Activated naive CD4-positive, alpha-beta T cell treated with anti-CD3 and anti-CD28 coated beads, Interleukin-2, amount 10 ng/mL, durations not matched to agents 7 days and 5 days (primary cell): ENCODE data around the gene NMRK2.

Experiments
- CTCF ChIA-PET: fragments of 350-600 bp; sonication (Branson Sonifier 250); formaldehyde crosslinking; loops from one replicate; lab custom pipeline; 2021; ENCODE audit warnings: antibody characterized with exemption; lab: Charles Lee
- DNase-seq: peaks from one replicate; pipeline ENCODE4 v3.0.0-alpha.2; 2020
- H3K27ac Mint-ChIP-seq: one replicate; pipeline ENCODE4 v1.8.0; 2021; ENCODE audit warnings: mild to moderate bottlenecking, moderate library complexity, mixed read lengths
- H3K27me3 Mint-ChIP-seq: one replicate; pipeline ENCODE4 v1.8.0; 2021; ENCODE audit warnings: mild to moderate bottlenecking, mixed read lengths
- H3K36me3 Mint-ChIP-seq: one replicate; pipeline ENCODE4 v1.8.0; 2021; ENCODE audit warnings: mixed read lengths
- H3K4me1 Mint-ChIP-seq: one replicate; pipeline ENCODE4 v1.8.0; 2021; ENCODE audit warnings: mixed read lengths
- H3K4me3 Mint-ChIP-seq: one replicate; pipeline ENCODE4 v1.8.0; 2021; ENCODE audit warnings: mild to moderate bottlenecking, moderate library complexity, mixed read lengths
- H3K9me3 Mint-ChIP-seq: one replicate; pipeline ENCODE4 v1.8.0; 2021; ENCODE audit warnings: mixed read lengths

The NMRK2 gene

DNA sequence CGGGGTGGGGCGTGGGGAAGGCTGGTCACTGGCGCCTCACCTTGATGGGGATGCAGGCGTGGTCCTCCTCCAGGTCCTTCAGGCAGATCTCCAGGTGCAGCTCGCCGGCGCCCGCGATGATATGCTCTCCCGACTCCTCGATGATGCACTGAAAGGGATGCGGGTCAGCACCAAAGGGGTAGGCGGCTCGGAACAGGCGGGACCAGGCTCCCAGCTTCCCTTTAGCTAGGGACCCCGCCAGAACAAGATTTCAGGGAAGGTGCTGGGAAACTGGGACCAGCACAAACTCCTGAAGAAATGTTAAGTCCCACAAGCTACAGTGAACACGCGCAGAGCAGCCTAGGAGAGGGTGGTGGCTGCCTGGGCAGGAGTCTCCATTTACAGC lies 46.4 kb downstream of the NMRK2 start:
- H3K4me1 Mint-ChIP-seq = peaks cover 31% of the 10 kb centered on the region
- H3K27ac Mint-ChIP-seq = no peak overlapping the region
- no peaks in the 10 kb centered on the region for H3K27me3 Mint-ChIP-seq
- CTCF ChIA-PET = no interaction called here
- no peaks in the 10 kb centered on the region for H3K9me3 Mint-ChIP-seq
- no peak for DNase-seq
- H3K36me3 Mint-ChIP-seq = peaks cover 59% of the 10 kb centered on the region
- H3K4me3 Mint-ChIP-seq = no peak overlapping the region

DNA sequence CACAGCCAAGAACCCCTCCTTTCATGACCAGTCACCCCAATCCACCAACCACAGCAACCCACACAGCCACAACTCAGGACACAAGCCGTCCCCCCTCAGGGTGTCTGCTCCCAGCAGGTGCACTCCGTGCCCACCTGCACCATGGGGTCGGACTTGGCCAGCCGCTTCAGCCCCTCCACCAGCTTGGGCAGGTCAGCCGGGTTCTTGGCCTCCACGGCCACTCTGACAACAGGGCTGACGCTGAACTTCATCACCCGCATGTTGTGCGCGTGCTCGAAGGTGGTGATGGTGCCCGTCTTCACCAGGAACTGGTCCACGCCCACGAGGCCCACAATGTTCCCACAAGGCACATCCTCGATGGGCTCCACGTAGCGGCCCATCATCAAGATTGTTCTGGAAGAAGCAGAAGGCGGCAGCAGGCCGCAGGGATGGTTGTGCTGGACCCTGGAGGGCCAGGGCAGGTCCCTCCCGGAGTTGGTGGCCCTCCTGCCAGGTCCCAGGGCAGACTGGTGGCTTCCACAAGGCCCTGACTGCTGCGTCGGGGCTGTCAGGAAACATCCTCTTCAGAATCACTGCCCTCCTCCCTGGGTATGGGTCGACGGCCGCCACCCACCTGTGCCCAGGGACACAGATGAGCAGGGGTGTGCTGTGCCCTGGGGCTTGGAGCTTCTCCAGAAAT lies 46.9 kb downstream of the NMRK2 start:
- peaks cover 64% of the 10 kb centered on the region for H3K36me3 Mint-ChIP-seq
- no peak overlapping the region for H3K27ac Mint-ChIP-seq
- H3K9me3 Mint-ChIP-seq = no peaks in the 10 kb centered on the region
- H3K4me1 Mint-ChIP-seq = peaks cover 36% of the 10 kb centered on the region
- no peaks in the 10 kb centered on the region for H3K27me3 Mint-ChIP-seq
- CTCF ChIA-PET = no interaction called here
- H3K4me3 Mint-ChIP-seq = no peak overlapping the region
- no peak for DNase-seq

DNA sequence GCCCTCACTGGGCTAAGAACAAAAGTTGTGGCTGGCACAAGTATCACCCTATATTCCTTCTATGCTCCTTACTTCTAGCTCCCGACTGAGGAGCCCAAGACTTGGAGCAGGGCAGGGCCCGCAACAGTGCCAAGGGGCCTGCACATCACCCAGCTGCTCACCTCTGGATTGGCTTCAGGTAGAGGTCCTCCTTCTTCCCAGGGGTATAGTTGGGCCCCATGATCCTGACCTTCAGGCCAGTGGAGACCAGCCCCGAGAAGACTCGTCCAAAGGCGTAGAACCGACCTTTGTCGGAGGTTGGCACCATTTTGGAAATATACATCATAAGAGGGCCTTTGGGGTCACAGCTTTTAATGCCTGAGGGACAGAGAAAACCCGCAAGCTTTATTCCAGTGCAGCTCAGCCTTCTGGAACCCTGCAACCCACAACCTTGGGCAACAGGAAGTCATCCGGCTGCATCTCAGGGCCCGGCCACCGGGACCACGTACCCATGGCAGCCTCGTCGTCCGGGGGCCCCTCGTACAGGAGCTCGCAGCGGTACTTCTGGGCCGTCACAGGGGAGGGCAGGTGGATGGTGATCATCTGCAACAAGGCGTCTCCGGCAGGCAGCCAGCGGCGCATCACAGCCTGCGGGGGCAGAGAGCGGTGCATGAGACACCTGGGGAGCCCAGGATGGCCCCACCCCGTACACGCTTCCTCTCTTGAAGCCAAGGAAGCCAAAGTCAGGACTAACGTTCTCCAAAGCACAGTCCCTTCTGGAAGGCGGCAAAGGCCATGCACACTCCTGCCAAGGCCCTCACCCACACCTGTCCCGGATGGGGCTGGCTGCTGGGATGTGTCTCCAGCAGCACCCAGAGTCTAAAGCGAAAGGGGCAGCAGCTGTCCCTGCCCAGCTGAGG lies 47.7 kb downstream of the NMRK2 start:
- no peak for DNase-seq
- H3K36me3 Mint-ChIP-seq = peaks cover 66% of the 10 kb centered on the region
- no peaks in the 10 kb centered on the region for H3K27me3 Mint-ChIP-seq
- CTCF ChIA-PET = no interaction called here
- no peaks in the 10 kb centered on the region for H3K9me3 Mint-ChIP-seq
- H3K4me1 Mint-ChIP-seq = peaks cover 42% of the 10 kb centered on the region
- H3K27ac Mint-ChIP-seq = no peak overlapping the region
- H3K4me3 Mint-ChIP-seq = no peak overlapping the region

DNA sequence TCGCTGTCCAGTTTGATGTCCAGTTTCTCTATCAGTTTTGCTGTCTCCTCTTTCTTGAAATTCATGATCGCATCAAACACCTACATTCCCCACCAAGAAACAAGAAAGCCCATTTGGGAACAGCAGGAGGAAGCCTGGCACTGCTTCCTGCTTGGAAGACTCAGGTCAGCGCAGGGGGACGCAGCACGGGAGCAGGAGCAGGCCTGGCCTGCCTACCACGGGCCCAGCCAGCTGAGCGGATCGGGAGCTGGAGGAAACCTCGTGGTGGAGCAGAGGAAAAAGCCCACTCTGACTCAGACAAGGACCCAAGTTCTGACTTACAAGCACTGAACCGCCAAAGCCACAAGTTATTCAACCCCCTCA lies 48.5 kb downstream of the NMRK2 start:
- H3K27me3 Mint-ChIP-seq = no peaks in the 10 kb centered on the region
- peaks cover 49% of the 10 kb centered on the region for H3K4me1 Mint-ChIP-seq
- no peak for DNase-seq
- no peaks in the 10 kb centered on the region for H3K9me3 Mint-ChIP-seq
- peak overlapping the region; percentile 23 for H3K4me3 Mint-ChIP-seq
- CTCF ChIA-PET = no interaction called here
- H3K36me3 Mint-ChIP-seq = peaks cover 59% of the 10 kb centered on the region
- no peak overlapping the region for H3K27ac Mint-ChIP-seq

DNA sequence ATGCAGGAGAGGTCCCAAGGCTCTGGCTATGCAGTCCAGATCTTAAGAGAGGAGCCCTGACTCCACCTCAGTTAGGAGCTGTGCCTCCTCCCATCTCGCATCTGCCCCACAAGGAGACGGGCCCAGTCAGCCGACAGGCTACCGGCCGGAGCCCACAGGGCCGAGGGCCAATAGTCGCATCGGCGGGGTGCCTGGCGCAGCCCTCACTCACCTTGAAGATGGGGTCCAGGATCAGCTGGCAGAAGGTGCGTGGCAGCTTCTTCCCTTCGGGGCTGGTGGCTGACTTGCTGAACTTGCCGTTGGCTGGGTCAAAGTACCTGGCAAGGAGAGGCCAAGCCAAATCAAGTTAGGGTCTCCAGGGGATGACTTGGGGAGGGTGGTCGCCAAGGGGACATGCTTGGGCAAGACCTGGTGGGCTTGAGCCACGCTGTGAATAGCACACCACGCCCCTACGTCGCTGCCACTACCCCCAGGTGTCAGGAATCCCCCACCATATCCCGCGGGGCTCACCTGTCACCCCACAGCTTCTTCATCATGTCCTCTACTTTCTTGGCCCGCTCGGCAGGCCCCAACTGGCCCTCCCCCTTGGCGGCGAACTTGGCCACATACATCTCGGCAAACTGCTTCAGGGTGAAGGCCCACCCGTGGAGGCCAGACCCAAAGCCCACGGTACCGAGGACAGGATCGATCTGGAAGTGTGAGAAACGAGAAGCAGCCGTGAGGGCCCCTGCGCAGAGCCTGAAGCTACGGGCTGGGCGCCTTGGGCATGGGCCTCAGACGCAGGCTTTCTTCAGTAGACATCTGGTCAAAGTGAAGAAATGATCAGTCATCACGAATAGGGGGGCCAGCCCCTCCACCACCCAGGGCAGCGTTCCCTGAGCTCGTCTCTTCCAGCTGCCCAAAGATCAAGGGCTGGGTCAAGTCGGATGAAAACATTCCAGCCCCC lies 49.1 kb downstream of the NMRK2 start:
- peaks cover 56% of the 10 kb centered on the region for H3K36me3 Mint-ChIP-seq
- H3K27me3 Mint-ChIP-seq = no peaks in the 10 kb centered on the region
- no peak for DNase-seq
- peaks cover 55% of the 10 kb centered on the region for H3K4me1 Mint-ChIP-seq
- no peak overlapping the region for H3K27ac Mint-ChIP-seq
- CTCF ChIA-PET = interaction anchor here (0.9 kb wide), 1 partner anchor 205 kb away, joined by 3 read pairs; no protein-coding TSS in a partner anchor
- no peaks in the 10 kb centered on the region for H3K9me3 Mint-ChIP-seq
- peak overlapping the region; percentile 41 for H3K4me3 Mint-ChIP-seq

DNA sequence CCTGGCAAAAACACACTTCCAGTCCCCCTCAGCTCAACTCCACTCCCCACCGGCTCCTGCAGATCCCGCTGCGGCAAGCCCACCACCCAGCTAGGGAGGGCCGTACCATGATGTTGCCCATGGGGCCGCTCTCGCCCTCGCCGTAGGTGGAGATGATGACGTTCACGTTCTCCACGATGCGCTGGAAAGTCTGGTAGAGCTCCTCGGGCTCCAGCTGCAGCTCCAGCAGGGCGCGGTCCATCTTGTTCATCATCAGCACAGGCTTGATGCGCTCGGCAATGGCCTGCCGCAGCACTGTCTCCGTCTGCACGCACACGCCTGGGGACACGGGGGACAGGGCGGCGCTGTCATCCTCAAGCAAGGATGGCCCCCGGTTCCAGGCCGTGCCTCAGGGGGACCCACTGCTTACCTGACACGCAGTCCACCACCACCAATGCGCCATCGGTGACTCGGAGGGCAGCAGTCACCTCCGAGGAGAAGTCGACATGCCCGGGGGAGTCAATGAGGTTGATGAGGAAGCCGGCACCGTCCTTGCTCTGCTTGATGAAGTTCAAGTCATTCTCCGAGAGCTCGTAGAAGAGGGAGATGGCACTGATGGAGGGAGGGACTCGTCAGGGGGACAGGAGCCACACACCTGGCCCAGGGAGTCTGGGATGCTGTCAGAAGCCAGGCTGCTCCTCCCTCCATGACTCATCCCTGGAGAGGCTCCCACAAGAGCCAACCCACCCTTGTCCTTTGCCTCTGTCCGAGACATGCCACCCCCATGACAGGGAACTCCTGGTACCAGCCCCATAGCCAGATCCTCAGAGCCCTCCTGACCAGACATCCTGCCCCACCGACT lies 50.1 kb downstream of the NMRK2 start:
- H3K27me3 Mint-ChIP-seq = no peaks in the 10 kb centered on the region
- peaks cover 63% of the 10 kb centered on the region for H3K4me1 Mint-ChIP-seq
- peaks cover 51% of the 10 kb centered on the region for H3K36me3 Mint-ChIP-seq
- CTCF ChIA-PET = interaction anchor here (0.7 to 0.9 kb wide), 2 partner anchors 11 to 204 kb away, joined by 3 read pairs; no protein-coding TSS in a partner anchor
- no peaks in the 10 kb centered on the region for H3K9me3 Mint-ChIP-seq
- H3K4me3 Mint-ChIP-seq = peak overlapping the region; percentile 97
- peak; percentile 21 for DNase-seq
- H3K27ac Mint-ChIP-seq = peak overlapping the region; percentile 64

DNA sequence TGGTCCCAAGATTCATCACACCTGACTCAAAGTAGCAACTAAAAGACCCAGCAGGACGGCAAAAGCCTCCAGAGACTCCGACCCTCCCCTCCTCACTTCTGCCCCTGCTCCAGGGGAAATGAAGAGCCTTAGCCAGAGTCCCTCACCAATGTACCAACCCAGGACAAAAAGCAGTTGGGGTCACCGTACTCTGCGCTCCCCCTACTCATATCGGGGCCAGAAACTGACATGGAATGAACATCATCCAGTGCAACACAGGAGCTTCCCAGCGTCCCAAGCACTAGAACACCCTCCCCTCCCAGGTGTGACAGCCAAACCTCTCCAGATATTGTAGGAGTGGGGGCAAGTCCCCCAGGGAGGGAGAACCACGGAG lies 50.7 kb downstream of the NMRK2 start:
- DNase-seq = no peak
- Mint-ChIP-seq H3K27ac (peak overlapping the region; percentile 64), H3K36me3 (peaks cover 48% of the 10 kb centered on the region), H3K27me3 (no peaks in the 10 kb centered on the region), H3K9me3 (no peaks in the 10 kb centered on the region), H3K4me3 (peak overlapping the region; percentile 97), H3K4me1 (peaks cover 65% of the 10 kb centered on the region)
- CTCF ChIA-PET = interaction anchor here (0.7 kb wide), 1 partner anchor 11 kb away, joined by 3 read pairs; no protein-coding TSS in a partner anchor

DNA sequence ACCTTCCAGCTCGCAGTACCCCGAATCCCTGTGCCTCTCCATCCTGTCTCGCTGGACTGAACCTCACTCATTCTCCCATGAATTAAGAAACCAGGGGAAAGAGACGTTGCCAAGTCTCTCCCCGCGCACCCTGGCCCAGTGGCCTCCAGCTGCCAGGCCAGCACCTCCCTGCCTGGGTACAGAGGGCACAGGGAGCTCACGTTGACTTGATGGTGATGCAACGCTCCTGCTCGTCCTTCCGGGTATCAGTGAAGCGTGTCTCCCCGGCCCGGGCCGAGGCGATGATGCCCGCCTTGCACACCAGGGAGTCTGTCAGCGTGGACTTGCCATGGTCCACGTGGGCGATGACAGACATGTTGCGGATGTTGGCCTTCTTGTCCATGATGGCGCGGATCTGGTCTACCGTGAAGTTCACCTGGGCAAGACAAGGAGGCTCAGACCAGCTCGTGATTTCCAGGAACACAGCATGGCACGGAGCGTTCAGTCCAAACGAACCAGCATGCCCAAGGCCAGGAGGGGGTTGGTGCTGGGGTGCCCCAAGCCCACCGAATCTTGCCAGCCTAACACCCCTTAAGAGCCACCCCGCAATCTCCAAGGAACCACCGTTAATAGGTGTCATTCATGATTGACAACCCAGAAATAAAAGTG lies 51.2 kb downstream of the NMRK2 start:
- Mint-ChIP-seq H3K9me3 (no peaks in the 10 kb centered on the region), H3K27ac (peak overlapping the region; percentile 90), H3K4me1 (peaks cover 65% of the 10 kb centered on the region), H3K27me3 (no peaks in the 10 kb centered on the region), H3K4me3 (peak overlapping the region; percentile 97), H3K36me3 (peaks cover 45% of the 10 kb centered on the region)
- peak; percentile 22 for DNase-seq
- CTCF ChIA-PET = interaction anchor here (0.7 to 0.9 kb wide), 2 partner anchors 12 to 13 kb away, joined by 3 read pairs; partner anchors contain the start of gene DAPK3

DNA sequence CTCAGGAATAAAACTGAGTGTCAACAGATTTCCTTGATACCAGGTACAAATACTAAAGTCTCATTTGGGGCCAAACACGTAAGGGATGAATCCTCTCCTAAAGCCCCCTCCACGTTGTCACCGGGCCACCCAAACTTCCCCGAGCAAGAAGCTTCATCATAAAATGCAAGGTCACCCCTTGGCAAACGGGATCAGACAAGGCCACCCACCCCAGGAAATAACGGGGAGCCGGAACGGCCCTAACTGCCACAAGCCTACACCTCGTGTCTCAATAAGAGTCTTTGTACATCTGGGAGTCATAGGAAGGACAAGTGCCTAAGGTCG lies 51.7 kb downstream of the NMRK2 start:
- H3K4me1 Mint-ChIP-seq = peaks cover 62% of the 10 kb centered on the region
- CTCF ChIA-PET = interaction anchor here (0.9 to 1.4 kb wide), 2 partner anchors 13 to 222 kb away, joined by 3 read pairs; partner anchors contain the start of genes DAPK3 and MRPL54

DNA sequence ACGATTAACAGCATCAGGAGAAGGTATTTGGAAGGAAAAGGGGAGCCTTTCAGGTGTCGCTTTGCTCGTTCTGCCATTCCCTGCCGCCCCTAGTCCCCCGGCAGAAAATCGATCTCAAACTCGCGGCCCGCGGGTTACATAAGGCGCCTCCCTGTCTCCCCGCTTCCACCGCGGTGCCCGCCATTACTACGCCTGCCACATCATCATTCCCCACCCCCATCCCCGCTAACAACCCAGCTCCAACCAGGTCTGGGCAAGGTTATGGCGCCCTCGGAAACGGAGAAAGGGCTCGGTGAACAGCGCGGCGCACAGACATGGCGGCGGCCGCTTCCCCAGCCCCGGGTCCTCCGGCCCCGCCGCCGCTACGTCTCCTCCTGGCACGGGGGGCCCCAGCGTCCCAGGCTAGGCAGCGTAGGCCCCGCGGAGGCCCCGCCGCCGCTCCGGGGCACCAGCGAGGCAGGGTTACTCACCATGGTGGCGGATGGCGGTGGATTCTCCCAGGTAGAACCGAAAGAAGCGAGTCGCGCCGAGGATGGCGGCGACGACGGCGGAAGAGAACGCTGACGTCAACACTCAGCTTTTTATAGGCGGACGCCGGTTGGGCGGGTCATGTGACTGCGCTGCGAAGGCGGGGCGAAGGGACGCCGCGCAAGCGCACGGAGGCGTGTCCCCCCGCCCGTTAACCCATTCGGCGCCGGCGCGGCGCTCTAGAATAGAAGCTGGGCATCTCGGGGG lies 52.2 kb downstream of the NMRK2 start, which contains the start of gene EEF2:
Gene EEF2, minus strand, starts transcription at position 556 of the 735 bp plus-strand sequence. Its CDS starts 83 bp downstream, at position 473.
- Mint-ChIP-seq H3K36me3 (peaks cover 37% of the 10 kb centered on the region), H3K9me3 (no peaks in the 10 kb centered on the region), H3K4me1 (peaks cover 59% of the 10 kb centered on the region), H3K4me3 (peak within 1 kb of the TSS; percentile 97), H3K27me3 (no peaks in the 10 kb centered on the region), H3K27ac (peak within 1 kb of the TSS; percentile 90)
- CTCF ChIA-PET = interaction anchor here (1.1 to 1.7 kb wide), 7 partner anchors 16 to 223 kb away, joined by 3 to 14 read pairs (median 4); partner anchors contain the start of genes MRPL54 and PIAS4
- DNase-seq = peak; percentile 92

More for the DNA sequence above, 51.7 kb downstream of the NMRK2 start:
- H3K4me3 Mint-ChIP-seq = peak overlapping the region; percentile 97
- no peaks in the 10 kb centered on the region for H3K27me3 Mint-ChIP-seq
- no peaks in the 10 kb centered on the region for H3K9me3 Mint-ChIP-seq
- no peak for DNase-seq
- peaks cover 41% of the 10 kb centered on the region for H3K36me3 Mint-ChIP-seq
- peak overlapping the region; percentile 90 for H3K27ac Mint-ChIP-seq

DNA sequence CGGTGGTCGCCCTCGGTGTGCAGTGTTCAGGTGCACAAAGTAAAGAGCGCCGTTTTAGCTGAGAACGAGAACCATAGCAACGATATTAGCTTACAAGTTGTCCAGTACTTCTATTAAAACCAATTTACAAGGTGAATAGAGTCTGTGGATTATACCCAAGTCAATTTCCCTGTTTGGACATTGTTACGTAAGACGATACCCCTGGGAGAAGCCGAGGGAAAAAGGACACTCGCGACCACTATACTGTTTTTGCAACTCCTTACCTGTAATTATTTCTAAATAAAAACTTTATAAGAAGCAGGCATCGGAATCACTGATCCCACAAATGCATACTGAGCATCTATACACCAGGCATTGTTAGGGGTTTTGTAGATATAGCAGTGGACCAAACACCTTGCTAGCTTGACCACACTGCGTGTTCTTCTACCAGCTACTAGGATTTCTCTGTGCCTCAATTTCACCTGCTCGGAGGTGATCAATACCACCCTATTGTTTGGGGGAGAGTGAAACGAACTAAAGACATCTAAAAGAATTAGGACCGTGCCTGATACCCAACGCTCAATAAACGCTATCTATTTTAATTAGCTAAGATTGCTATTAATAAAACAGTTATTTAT lies 52.9 kb downstream of the NMRK2 start:
- H3K27me3 Mint-ChIP-seq = no peaks in the 10 kb centered on the region
- H3K27ac Mint-ChIP-seq = peak overlapping the region; percentile 90
- no peaks in the 10 kb centered on the region for H3K9me3 Mint-ChIP-seq
- peaks cover 37% of the 10 kb centered on the region for H3K36me3 Mint-ChIP-seq
- no peak for DNase-seq
- peak overlapping the region; percentile 97 for H3K4me3 Mint-ChIP-seq
- peaks cover 62% of the 10 kb centered on the region for H3K4me1 Mint-ChIP-seq
- CTCF ChIA-PET = interaction anchor here (0.7 to 1.7 kb wide), 8 partner anchors 17 to 223 kb away, joined by 3 to 14 read pairs (median 4); partner anchors contain the start of genes MRPL54 and PIAS4
